Ovary (tissue), 3 donors: ENCODE results near the gene TBL1X.

Source experiments
- CTCF ChIP-seq, 3 donors: fragments of 450-650 bp in 2 of 3; fragments of 200-600 bp in 1 of 3; IDR thresholded peaks; one replicate each; pipeline versions ENCODE4 v1.5.1 to v1.8.0; 2016 to 2022; ENCODE audit warnings: antibody characterized with exemption in 3 of 3, mild to moderate bottlenecking in 1 of 3
- EP300 ChIP-seq: sonication (generic); formaldehyde crosslinking; IDR thresholded peaks from one replicate; pipeline ENCODE4 v1.6.1; 2017; ENCODE audit warnings: antibody characterized with exemption
- donor health status: DM: no; HTN: no; CAD: no.

- no peak for TF ChIP-seq CTCF (IDR thresholded peaks at IDR 0.05)
- no peak for TF ChIP-seq EP300
Measured at GRCh38 chrX:9494771-9495170, 29.9 kb downstream of the TBL1X start.
